OCI-LY7 (cell line): ENCODE results near the gene KTN1.

Experiments used
- CTCF ChIP-seq: fragments of 200-600 bp; sonication (generic); conservative IDR thresholded peaks from 2 replicates; pipeline ENCODE4 v1.5.1; 2014; ENCODE audit warnings: mild to moderate bottlenecking, antibody characterized with exemption, low read length, moderate library complexity, mixed read lengths
- EZH2phosphoT487 ChIP-seq: fragments of 200-600 bp; sonication (generic); IDR thresholded peaks from 2 replicates; pipeline ENCODE4 v1.6.1; 2018; ENCODE audit warnings: low read depth, borderline replicate concordance, mild to moderate bottlenecking, mixed run types, antibody characterized with exemption, low read length, moderate library complexity, mixed read lengths

- TF ChIP-seq EZH2phosphoT487 (no peak), CTCF (no peak)
Measured at GRCh38 chr14:55706365-55706684, 126.3 kb downstream of the KTN1 start.
